Endothelial cell of umbilical vein (primary cell): ENCODE measurements around the gene ANKRD45. TPM values are rescaled to one million over a fixed set of nuclear protein-coding genes. Genes with fewer than 3 reads are reported as not detected.

Source experiments
- BruUV-seq: library from RNA; stranded (reverse); fragments of 400-500 nt; replicated peaks from 2 replicates; lab custom pipeline; 2021; lab: Mats Ljungman, UMichigan
- CTCF ChIA-PET: fragments of 300-600, 350-600 bp; sonication (Branson Sonifier 250); formaldehyde crosslinking; loops from one replicate; lab custom pipeline; 2021; ENCODE audit warnings: antibody characterized with exemption, inconsistent platforms; lab: Charles Lee
- POLR2A ChIA-PET: fragments of 300-600, 350-600 bp; sonication (Branson Sonifier 250); formaldehyde crosslinking; loops from one replicate; lab custom pipeline; 2021; ENCODE audit warnings: antibody characterized with exemption, inconsistent platforms; lab: Charles Lee
- DNase-seq: peaks from one replicate; pipeline ENCODE4 v3.0.0-alpha.2; 2011; ENCODE audit warnings: low read depth, low spot score
- FAIRE-seq: peaks from 2 replicates; lab custom pipeline; 2011; peaks lifted over from hg19 to GRCh38; lab: Jason Lieb, UNC
- H2AFZ ChIP-seq: 2 replicates; pipeline ENCODE4 v1.6.0; 2012; ENCODE audit warnings: low read depth, low read length, control low read depth, inconsistent platforms
- H3K27ac ChIP-seq: 2 replicates; pipeline ENCODE4 v1.5.1; 2011; ENCODE audit warnings: low read depth, mild to moderate bottlenecking, control low read depth, low read length, moderate library complexity; ENCODE audit not compliant: insufficient read depth
- H3K27me3 ChIP-seq, 2 experiments: 2 replicates each; pipeline versions ENCODE4 v1.6.0 to v1.6.1; 2011; ENCODE audit warnings: low read length in 2 of 2, mixed read lengths in 1 of 2; ENCODE audit not compliant: control insufficient read depth in 2 of 2, insufficient read depth in 2 of 2
- H3K36me3 ChIP-seq, 2 experiments: 2 replicates in 1 of 2; 3 replicates in 1 of 2; pipeline ENCODE4 v1.5.1; 2011; ENCODE audit warnings: low read length in 2 of 2, mild to moderate bottlenecking in 1 of 2, moderate library complexity in 1 of 2; ENCODE audit not compliant: control insufficient read depth in 2 of 2, insufficient read depth in 2 of 2; ENCODE audit errors: extremely low read depth in 1 of 2
- H3K4me1 ChIP-seq: 3 replicates; pipeline ENCODE4 v1.5.1; 2011; ENCODE audit warnings: mild to moderate bottlenecking, low read length; ENCODE audit not compliant: control insufficient read depth, insufficient read depth; ENCODE audit errors: extremely low read depth
- H3K4me2 ChIP-seq: 2 replicates; pipeline ENCODE4 v1.6.1; 2011; ENCODE audit warnings: low read length, control low read depth, mixed read lengths; ENCODE audit not compliant: insufficient read depth
- H3K4me3 ChIP-seq, 3 experiments: fragments of 200-600 bp in 1 of 3; sonication (generic), shearing (Covaris generic) in 1 of 3; replicated peaks in 1 of 3; 2 replicates each; pipeline ENCODE4 v1.5.1; 2011 to 2016; ENCODE audit warnings: control low read depth in 3 of 3, low read length in 3 of 3, mild to moderate bottlenecking in 2 of 3, inconsistent platforms in 1 of 3, low read depth in 1 of 3, moderate library complexity in 1 of 3; ENCODE audit not compliant: insufficient read depth in 1 of 3
- H3K79me2 ChIP-seq: 2 replicates; pipeline ENCODE4 v1.6.0; 2012; ENCODE audit warnings: low read length, inconsistent platforms; ENCODE audit not compliant: control insufficient read depth, insufficient read depth
- H3K9ac ChIP-seq: replicated peaks from 2 replicates; pipeline ENCODE3; 2011; ENCODE audit warnings: low read length, control low read depth; ENCODE audit not compliant: insufficient read depth; ENCODE audit errors: extremely low read depth
- H3K9me1 ChIP-seq: replicated peaks from 3 replicates; pipeline ENCODE4 v1.6.0; 2011; ENCODE audit warnings: mild to moderate bottlenecking, low read length; ENCODE audit not compliant: control insufficient read depth, insufficient read depth; ENCODE audit errors: extremely low read depth
- H3K9me3 ChIP-seq: replicated peaks from 2 replicates; pipeline ENCODE4 v1.5.1; 2012; ENCODE audit warnings: low read length, inconsistent platforms; ENCODE audit not compliant: control insufficient read depth, insufficient read depth
- H4K20me1 ChIP-seq: replicated peaks from 2 replicates; pipeline ENCODE3; 2011; ENCODE audit warnings: mild to moderate bottlenecking, low read length; ENCODE audit not compliant: control insufficient read depth, insufficient read depth; ENCODE audit errors: extremely low read depth
- EZH2 ChIP-seq: IDR thresholded peaks from 2 replicates; pipeline ENCODE4 v1.6.1; 2012; ENCODE audit warnings: borderline replicate concordance, low read depth, mild to moderate bottlenecking, moderate library complexity, low read length, inconsistent platforms; ENCODE audit not compliant: severe bottlenecking
- FOS ChIP-seq: IDR thresholded peaks from 2 replicates; pipeline ENCODE4 v1.6.1; 2011; ENCODE audit warnings: mild to moderate bottlenecking, low read length, moderate library complexity, borderline replicate concordance; ENCODE audit not compliant: insufficient read depth
- GATA2 ChIP-seq: IDR thresholded peaks from 2 replicates; pipeline ENCODE4 v1.7.0; 2011; ENCODE audit warnings: low read depth, mild to moderate bottlenecking, moderate library complexity, mixed read lengths, low read length; ENCODE audit not compliant: insufficient read length, insufficient read depth
- JUN ChIP-seq: IDR thresholded peaks from 2 replicates; pipeline ENCODE4 v1.6.1; 2011; ENCODE audit warnings: borderline replicate concordance, low read depth; ENCODE audit not compliant: insufficient read length, insufficient read depth
- MAX ChIP-seq: IDR thresholded peaks from 2 replicates; pipeline ENCODE4 v1.6.1; 2011; ENCODE audit not compliant: insufficient read depth, insufficient read length
- POLR2A ChIP-seq: IDR thresholded peaks from 2 replicates; pipeline ENCODE4 v1.6.1; 2012; ENCODE audit warnings: low read depth, mild to moderate bottlenecking, control low read depth, low read length
- dilution Hi-C: fragments of 300-500 bp; cut with MboI; formaldehyde crosslinking; loops from one replicate; pipeline ENCODE4 v1.15.0; 2019; ENCODE audit warnings: low sequenced_read_pairs; ENCODE audit not compliant: extremely low pct_ligation_motif_present
- intact Hi-C: fragments of 100-400 bp; cut with micrococcal nuclease; formaldehyde crosslinking; loops from one replicate; pipeline ENCODE4 v1.10.0; 2022
- polyA plus RNA-seq, 4 experiments: library from polyadenylated mRNA; depleted of rRNA in 3 of 4; stranded (reverse) in 3 of 4; unstranded in 1 of 4; fragments of >200 nt; gene quantifications; 2 replicates each; pipeline versions ENCODE4 v1.2.1 to v1.2.3, GENCODE V29; 2011 to 2012; ENCODE audit warnings: missing spikeins in 1 of 4
- total RNA-seq: library from RNA; stranded (reverse); gene quantifications from 2 replicates; pipeline ENCODE4 v1.2.3, GENCODE V29; 2021

The ANKRD45 gene
- total and polyA plus RNA-seq, 2 donors (not counting 3 experiments of a cell fraction or from before 2014, with no cell fraction given), result 0.19 to 0.62 TPM

DNA sequence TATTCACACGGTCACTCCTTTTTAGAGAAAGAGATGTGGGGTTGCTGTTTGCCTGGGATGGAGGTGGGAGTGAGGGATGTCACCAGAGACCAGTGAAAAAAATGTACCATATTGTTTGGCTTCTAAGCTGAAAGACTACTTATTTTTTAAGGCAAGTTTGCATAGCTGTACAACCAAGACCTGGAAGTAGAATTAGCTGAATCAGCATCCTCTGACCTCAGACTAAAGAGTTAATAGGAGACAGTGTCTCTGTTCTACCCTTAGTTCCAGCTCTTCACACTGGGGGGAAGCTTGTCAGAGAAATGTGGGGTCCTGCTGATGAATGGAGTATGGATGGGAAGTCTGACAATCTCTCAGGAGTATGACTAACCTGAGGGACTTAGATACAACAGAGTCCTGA lies 108.4 kb downstream of the ANKRD45 start:
- Histone ChIP-seq H3K9ac (no peak overlapping the region), H3K36me3 (no peaks in the 10 kb centered on the region), H3K79me2 (no peaks in the 10 kb centered on the region), H4K20me1 (no peaks in the 10 kb centered on the region), H3K9me3 (no peaks in the 10 kb centered on the region), H3K27ac (no peak overlapping the region), H3K9me1 (no peaks in the 10 kb centered on the region), H3K4me3 (no peak overlapping the region), H3K4me1 (no peaks in the 10 kb centered on the region), H2AFZ (no peak overlapping the region), H3K4me2 (no peak overlapping the region), H3K27me3 (no peaks in the 10 kb centered on the region)
- no peak for DNase-seq
- FAIRE-seq, result no peak
- intact Hi-C loops, result no loop called here
- TF ChIP-seq GATA2 (no peak), POLR2A (no peak), FOS (no peak)
- dilution Hi-C loops, result no loop called here
- ChIA-PET POLR2A (no interaction called here), CTCF (no interaction called here)
- BruUV-seq, result no TSS peak

DNA sequence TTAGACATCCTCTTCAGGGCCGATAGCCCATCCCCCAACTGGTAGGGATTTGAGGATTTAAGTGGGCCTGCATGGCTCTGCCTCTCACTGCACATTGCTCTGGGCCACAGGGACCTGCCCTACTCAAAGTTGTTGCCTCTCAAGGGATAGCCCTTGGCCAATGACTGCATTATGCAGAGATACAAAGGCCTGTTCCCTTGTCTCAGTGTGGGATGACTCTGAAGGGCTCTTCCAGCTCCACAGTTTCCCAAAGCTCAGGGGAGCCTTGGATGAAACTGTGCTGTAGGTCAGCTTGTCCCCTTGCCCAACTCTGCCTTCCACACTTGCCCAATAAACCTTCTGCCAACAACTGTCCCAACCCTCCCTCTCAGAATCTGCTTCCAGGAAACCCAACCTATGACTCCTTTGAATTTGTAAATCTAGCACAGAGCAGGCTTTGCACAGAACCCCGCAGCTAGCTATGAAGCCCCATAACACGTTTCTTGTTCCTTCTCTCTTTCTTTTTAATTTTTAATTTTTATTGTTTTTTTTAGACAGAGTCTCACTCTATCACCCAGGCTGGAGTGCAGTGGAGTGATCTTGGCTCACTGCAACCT lies 109.3 kb downstream of the ANKRD45 start:
- no peak overlapping the region for H3K9ac ChIP-seq
- no peaks in the 10 kb centered on the region for H3K27me3 ChIP-seq
- no peaks in the 10 kb centered on the region for H3K9me3 ChIP-seq
- DNase-seq (no peak), FAIRE-seq (no peak)
- H3K4me3 ChIP-seq, result no peak overlapping the region
- POLR2A ChIA-PET, result no interaction called here
- BruUV-seq, result no TSS peak
- no peaks in the 10 kb centered on the region for H3K79me2 ChIP-seq
- H3K9me1 ChIP-seq, result no peaks in the 10 kb centered on the region
- H3K4me2 ChIP-seq, result no peak overlapping the region
- H4K20me1 ChIP-seq, result no peaks in the 10 kb centered on the region
- CTCF ChIA-PET, result no interaction called here
- H3K27ac ChIP-seq, result no peak overlapping the region
- no peaks in the 10 kb centered on the region for H3K36me3 ChIP-seq
- TF ChIP-seq EZH2, result no peak
- no peak for TF ChIP-seq JUN
- no peak for TF ChIP-seq MAX
- dilution Hi-C loops, result no loop called here
- intact Hi-C loops, result no loop called here
- H2AFZ ChIP-seq, result no peak overlapping the region
- peaks cover 2% of the 10 kb centered on the region for H3K4me1 ChIP-seq

Other genes starting within 250 kb of the ANKRD45 start
- gene PRDX6, start 192.5 kb downstream of the ANKRD45 start, total RNA-seq, result 259 and 288 TPM in 2 replicates
- 126 and 145 TPM in 2 replicates for gene PRDX6, start 192.5 kb downstream of the ANKRD45 start, polyA plus RNA-seq
- 0.15 TPM in 1 of 2 replicates, not detected in the other for gene SLC9C2, start 66.8 kb downstream of the ANKRD45 start, total RNA-seq
- not detected in 2 replicates for gene SLC9C2, start 66.8 kb downstream of the ANKRD45 start, polyA plus RNA-seq
- gene TEX50, start 34.5 kb downstream of the ANKRD45 start, total RNA-seq, result not detected in 2 replicates
- not detected in 2 replicates for gene TEX50, start 34.5 kb downstream of the ANKRD45 start, polyA plus RNA-seq
- 23.8 and 26.9 TPM in 2 replicates for gene KLHL20, start 45.1 kb upstream of the ANKRD45 start, total RNA-seq
- 9.9 and 14.0 TPM in 2 replicates for gene KLHL20, start 45.1 kb upstream of the ANKRD45 start, polyA plus RNA-seq
- 30.5 and 33.6 TPM in 2 replicates for gene DARS2, start 154.8 kb upstream of the ANKRD45 start, total RNA-seq
- 12.8 and 17.4 TPM in 2 replicates for gene DARS2, start 154.8 kb upstream of the ANKRD45 start, polyA plus RNA-seq
- 19.0 and 20.8 TPM in 2 replicates for gene CENPL, start 155.0 kb upstream of the ANKRD45 start, total RNA-seq
- gene CENPL, start 155.0 kb upstream of the ANKRD45 start, polyA plus RNA-seq, result 5.9 and 6.6 TPM in 2 replicates
- 302 and 343 TPM in 2 replicates for gene GAS5, start 198.1 kb upstream of the ANKRD45 start, total RNA-seq
- gene GAS5, start 198.1 kb upstream of the ANKRD45 start, polyA plus RNA-seq, result 411 and 492 TPM in 2 replicates
- 4.9 and 5.9 TPM in 2 replicates for gene ZBTB37, start 198.5 kb upstream of the ANKRD45 start, total RNA-seq
- 0.73 and 0.94 TPM in 2 replicates for gene ZBTB37, start 198.5 kb upstream of the ANKRD45 start, polyA plus RNA-seq
- 0.35 TPM in 1 of 2 replicates, not detected in the other for gene SERPINC1, start 247.5 kb upstream of the ANKRD45 start, total RNA-seq
- 0.05 and 0.06 TPM in 2 replicates for gene SERPINC1, start 247.5 kb upstream of the ANKRD45 start, polyA plus RNA-seq